ENCODE data around the gene LRRC34. TPM values are rescaled to one million over a fixed set of nuclear protein-coding genes. Genes with fewer than 3 reads are reported as not detected.

Gene LRRC34, protein sequence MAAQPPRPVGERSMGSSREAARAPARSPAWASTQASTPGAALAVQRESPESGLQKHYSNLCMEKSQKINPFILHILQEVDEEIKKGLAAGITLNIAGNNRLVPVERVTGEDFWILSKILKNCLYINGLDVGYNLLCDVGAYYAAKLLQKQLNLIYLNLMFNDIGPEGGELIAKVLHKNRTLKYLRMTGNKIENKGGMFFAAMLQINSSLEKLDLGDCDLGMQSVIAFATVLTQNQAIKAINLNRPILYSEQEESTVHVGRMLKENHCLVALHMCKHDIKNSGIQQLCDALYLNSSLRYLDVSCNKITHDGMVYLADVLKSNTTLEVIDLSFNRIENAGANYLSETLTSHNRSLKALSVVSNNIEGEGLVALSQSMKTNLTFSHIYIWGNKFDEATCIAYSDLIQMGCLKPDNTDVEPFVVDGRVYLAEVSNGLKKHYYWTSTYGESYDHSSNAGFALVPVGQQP
- total RNA-seq = 1.5 and 1.9 TPM in 2 replicates

GRCh38 chr3:169812332-169813235 lies at the start of gene LRRC34, which contains the start of gene LRRIQ4:
LRRC34 (minus strand) TSS chr3:169812904; CDS start chr3:169812548, 356 bp downstream.
LRRIQ4 (plus strand) TSS chr3:169812870; CDS start chr3:169821922, 9,052 bp downstream.
- intact Hi-C loops (cut with micrococcal nuclease) = loop anchor here (1.0 to 2.0 kb wide), 12 partner anchors 39 to 1096 kb away; partner anchors contain the start of genes EIF5A2, GPR160, MECOM and MYNN

DNA sequence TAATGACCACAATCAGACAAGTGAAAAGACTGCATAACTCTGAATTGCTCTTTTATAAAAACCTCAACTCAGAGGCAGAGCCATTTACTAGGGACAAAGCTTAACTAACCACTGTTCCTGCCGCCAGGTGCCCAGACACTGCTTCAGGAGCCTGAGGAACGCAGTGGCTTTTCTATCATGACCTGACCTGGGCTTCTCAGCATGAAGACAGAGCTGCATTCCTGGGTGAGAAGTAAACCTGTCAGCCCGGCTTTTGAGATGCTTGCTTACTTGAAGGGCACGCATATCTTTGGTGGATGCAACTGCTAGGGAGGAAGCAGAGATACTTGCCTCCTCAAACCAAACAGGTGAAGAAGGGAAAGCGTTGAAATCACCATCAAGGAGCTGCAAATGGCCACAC lies 49.2 kb upstream of the LRRC34 start:
- intact Hi-C loops (cut with micrococcal nuclease) = loop anchor here (2.0 kb wide), 2 partner anchors 237 to 553 kb away; no protein-coding TSS in a partner anchor

GRCh38 chr3:169857811-169858210 lies 45.1 kb upstream of the LRRC34 start:
- intact Hi-C loops (cut with micrococcal nuclease) = no loop called here

DNA sequence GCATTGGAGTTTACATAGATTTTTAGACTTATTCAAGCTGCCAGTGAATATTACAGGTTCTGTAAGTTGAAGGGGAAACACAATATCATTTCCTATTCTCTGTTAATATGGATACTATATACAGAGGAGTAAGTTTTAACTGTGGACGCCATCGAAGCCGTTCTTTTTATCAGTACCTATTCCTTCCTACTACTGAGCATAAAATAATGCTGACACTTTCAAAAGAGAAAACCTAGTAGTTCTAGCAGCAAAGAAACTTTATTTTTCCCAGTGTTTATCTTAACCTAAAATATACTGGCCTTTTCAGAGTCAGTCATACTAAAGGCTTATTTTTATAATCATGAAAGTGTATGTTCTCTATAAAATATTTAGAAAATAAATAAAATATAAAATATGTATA lies 42.8 kb upstream of the LRRC34 start:
- intact Hi-C loops (cut with micrococcal nuclease) = no loop called here

DNA sequence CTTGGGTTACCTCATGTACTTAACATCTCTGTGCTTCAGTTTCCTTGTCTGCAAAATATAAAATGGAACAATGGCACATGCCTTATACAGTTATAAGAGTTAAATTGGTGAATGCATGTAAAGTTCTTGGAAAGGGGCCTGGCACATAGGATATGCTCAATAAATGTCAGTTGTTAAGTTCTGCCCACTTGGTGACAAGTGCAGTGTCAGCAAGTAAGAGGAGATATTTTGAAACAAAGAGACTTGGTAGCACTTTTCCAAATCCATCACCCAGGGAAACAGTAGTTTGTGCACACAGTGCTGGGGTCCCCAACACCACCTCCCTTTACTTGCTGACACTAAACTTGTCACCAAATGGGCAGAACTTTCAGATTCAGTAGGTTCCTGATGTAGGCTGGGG lies 37.9 kb upstream of the LRRC34 start:
- intact Hi-C loops (cut with micrococcal nuclease) = no loop called here

DNA sequence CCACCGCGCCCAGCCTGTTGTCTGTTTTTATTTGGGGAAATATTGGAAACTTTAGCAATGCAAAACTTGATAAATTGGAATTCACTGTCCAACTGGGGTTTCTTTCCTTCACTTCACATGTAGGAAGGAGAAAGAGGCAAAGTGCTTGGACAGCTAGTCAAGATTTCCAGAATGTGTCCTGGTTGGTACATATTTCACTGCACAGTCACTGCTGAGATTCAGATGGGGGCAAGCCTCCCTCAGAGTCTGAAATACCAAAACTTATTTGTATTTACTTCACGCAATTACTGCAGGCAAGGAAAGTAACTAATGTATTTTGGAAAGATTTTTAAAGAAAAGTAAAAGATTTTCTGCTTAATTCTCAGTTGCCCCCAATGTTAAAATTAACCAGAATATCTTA lies 36.0 kb upstream of the LRRC34 start:
- intact Hi-C loops (cut with micrococcal nuclease) = no loop called here

DNA sequence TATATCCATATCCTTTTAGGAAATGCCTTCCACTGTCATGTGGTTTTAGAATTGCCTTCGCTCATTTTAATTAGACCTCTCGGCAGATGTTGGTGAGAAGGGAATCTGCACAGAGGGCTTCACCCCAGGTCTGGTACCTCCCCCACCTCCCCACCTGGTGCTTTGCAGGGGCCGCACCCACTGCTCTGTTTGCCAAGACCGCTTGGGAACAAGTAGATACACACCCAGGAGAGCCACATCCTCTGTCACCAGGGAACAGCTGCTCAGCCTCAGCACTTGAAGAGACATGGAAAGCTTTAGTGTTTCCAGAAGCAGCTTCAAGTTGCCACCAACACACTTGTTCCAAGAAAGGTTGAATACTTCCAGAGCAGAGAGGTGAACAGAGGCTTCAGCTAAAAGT lies 35.2 kb upstream of the LRRC34 start:
- intact Hi-C loops (cut with micrococcal nuclease) = no loop called here

DNA sequence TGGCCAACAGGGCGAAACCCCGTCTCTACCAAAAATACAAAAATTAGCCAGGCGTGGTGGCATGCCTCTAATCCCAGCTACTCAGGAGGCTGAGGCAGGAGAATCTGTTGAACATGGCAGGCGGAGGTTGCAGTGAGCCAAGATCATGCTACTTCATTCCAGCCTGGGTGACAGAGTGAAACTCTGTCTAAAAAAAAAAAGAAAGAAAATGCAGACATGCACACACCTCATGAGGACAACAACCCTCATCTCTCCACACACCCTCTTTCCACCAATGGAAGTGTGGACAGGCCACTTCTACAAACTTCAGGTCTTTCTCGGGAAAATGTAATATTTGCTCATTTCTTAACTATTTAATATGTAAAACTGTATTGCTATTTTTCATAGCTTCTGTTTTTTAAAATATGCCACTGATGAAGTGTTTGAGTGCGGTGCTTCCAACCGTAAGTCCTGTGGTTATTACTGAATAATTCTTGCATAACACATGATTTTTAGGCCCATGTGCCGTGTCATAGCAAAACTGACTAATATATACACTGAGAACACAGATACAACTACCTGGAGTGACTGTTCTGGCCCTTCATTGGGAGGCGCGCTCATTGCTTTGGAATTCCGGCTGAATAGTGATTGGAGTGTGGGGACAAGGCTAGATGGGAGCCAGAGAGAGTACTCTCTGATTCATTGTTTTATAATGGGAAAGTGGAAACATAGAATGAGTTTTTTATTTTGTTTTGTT lies 33.9 kb upstream of the LRRC34 start:
- intact Hi-C loops (cut with micrococcal nuclease) = no loop called here

GRCh38 chr3:169842960-169843359 lies 30.3 kb upstream of the LRRC34 start:
- intact Hi-C loops (cut with micrococcal nuclease) = no loop called here

DNA sequence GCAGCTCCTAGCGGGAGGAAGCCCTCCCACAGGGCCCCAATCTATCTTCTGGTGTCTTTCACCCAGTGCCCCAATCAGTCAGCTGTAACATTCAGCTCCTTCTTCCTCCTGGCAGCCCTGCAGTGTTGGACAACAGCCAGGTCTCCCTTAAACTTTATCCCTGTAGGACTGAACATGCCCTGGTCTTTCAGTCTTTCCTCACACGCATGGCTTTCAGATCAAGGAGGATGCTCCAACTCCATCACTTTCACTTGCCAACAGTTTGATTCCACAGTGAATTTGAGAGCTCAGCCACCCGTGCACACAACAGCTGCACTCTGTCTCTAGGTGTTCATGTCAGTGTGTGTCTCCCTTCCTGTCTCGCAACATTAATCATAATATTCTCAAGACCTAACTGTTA lies 28.5 kb upstream of the LRRC34 start:
- intact Hi-C loops (cut with micrococcal nuclease) = no loop called here

DNA sequence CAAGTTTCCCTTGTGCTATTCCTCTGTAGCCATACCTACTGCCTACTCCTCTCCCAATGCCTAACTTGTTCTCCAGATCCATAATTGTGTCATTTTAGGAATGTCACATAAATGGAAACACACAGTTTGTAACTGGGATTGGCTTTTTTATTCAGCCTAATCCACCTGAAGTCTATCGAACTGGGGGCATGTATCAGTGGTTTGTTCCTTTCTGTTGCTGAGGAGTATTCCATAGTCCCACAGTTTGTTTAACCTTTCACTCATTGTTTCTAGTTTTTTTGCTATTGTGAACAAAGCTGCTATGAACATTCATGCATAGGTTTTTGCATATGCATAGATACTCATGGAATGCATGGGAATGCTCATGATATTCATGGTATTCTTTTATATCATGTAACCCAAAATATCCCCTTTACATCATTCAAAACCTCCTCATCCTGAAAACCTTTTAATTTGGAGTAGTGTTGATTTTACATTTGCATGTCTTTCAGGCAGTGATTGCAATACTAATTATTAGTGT lies 25.9 kb upstream of the LRRC34 start:
- intact Hi-C loops (cut with micrococcal nuclease) = no loop called here

DNA sequence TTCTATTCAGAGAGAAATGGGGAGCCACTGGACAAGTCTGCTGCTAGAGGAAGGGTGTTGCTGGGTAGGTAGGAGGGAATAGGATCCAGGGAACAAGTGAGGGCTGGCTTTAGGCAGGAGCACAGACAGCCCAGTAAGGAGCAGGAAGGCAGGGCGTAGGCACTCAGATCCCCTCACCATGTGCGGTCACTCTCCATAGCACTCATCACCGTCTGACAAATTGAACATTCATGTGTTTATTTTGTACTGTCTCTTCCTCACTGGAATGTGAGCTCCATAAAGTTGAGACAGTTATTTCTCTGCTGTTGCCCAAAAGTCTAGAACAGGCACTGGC lies 24.2 kb upstream of the LRRC34 start:
- intact Hi-C loops (cut with micrococcal nuclease) = no loop called here

DNA sequence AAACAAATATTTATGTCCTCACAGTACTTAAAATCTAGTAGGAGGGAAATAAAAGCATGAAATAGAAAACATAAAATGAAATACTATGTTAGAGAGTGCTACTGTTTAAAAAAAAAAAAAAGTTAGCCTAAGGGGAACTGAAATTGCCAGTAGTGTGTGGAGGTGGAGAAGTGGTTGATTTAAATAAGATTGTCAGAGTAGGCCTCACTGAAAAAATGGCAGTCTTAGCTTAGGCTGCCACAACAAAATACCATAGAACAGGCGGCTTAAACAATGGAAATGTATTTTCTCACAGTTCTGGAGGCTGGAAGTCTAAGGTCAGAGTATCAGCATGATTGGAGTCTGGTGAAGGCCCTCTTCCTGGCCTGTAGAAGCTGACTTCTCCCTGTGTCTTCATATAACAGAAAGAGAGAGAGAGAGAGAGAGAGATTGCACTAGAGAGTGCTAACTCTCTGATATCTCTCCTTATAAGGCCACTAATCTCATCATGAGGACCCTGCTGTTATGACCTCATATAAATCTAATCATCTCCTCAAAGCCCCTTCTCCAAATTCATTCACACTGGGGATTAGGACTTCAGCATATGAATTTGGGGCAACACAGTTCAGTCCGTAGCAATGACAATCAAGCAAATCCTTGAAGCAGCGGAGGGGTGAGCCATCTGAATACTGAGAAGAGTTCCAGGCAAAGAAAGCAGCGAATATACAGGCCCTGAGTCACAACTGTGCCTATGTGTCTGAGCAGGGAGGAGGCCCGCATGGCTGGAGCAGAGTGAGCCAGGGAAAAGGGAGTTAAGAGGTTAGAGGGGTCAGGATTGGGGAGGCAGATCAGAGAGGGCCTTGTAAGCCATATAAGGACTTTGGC lies 23.6 kb upstream of the LRRC34 start:
- intact Hi-C loops (cut with micrococcal nuclease) = no loop called here

GRCh38 chr3:169835533-169835932 lies 22.8 kb upstream of the LRRC34 start:
- intact Hi-C loops (cut with micrococcal nuclease) = no loop called here

DNA sequence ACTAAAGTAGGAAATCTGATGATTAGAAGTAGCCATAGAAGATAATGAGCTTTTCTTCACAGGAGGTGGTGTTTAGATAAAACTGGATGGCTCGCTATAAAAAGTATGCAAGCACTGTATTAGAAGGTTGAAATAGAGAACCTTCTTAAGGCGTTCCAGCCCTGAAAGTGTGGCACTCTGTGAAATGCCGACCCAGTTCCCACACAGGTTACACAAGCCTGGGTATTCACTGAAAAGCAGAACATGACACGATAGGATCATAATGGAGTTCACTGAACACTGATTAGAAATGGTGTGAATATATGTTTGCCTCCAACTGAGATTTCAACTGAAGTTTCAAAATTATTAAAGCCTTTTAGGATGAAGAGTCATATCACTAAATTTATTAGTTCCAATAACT lies 15.0 kb upstream of the LRRC34 start:
- intact Hi-C loops (cut with micrococcal nuclease) = no loop called here

DNA sequence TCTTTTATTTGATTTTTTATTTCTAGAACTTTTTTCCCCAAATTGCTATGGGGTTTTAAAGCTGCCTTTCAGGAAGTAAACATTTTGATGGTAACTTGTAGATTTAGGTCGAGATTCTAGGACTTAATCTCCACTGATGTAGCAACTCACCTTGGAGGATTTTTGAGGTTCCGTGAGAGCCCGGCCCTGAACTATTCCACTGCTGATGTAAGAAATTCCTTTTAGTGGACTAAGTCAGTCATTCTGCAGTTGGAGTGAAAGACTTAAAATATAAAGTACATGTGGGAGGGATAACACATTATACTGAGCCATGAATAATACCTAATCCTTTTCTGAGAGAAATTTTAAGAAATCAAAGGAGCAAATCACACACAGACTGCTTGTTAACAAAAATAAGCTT lies 12.6 kb upstream of the LRRC34 start:
- intact Hi-C loops (cut with micrococcal nuclease) = no loop called here

DNA sequence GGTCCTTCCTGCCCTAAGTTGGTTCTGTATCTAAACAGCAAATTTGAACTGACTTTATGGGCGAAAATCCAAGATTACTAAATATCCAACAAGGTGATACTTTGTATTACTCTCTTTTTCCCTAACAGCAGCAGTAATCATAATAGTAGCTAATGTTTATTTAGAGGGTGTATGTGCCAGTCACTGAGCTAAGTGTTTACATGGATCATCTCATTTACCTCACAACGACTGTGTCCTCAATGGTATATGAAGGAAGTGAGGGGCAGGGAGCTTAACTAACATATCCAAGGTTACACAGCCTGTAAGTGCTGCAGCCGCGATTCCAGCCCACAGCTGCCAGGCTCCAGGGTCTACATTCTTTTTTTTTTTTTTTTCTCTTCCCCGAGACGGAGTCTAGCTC lies 10.3 kb upstream of the LRRC34 start:
- intact Hi-C loops (cut with micrococcal nuclease) = no loop called here

- intact Hi-C loops (cut with micrococcal nuclease) = no loop called here
Measured at GRCh38 chr3:169822540-169822939, 9.8 kb upstream of the LRRC34 start.

DNA sequence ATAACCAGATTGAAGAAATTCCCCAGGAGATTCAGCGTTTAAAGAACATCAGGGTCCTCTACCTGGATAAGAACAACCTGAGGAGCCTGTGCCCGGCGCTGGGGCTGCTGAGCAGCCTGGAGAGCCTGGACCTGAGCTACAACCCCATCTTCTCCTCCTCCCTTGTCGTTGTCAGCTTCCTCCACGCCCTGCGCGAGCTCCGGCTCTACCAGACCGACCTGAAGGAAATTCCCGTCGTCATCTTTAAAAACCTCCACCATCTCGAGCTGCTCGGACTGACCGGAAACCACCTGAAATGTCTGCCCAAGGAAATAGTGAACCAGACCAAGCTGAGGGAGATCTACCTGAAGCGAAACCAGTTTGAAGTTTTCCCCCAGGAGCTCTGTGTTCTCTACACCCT lies 9.4 kb upstream of the LRRC34 start:
- intact Hi-C loops (cut with micrococcal nuclease) = no loop called here

GRCh38 chr3:169818316-169818715 lies 5.6 kb upstream of the LRRC34 start:
- intact Hi-C loops (cut with micrococcal nuclease) = no loop called here

All from T-helper 1 cell treated with Interleukin-12 subunit alpha and Interleukin-12 subunit beta and Interleukin-4 antibody, amounts not matched to agents 30 ng/mL and 1 ng/mL, for 36 hours (primary cell).